Stimulated activated CD4-positive, alpha-beta T cell treated with anti-CD3 and anti-CD28 coated beads, Interleukin-4, amount 100 ng/mL, for 48 hours (primary cell): ENCODE results near the gene FERMT2.
"Not testable (repeated sequence)": the region's sequence is repeated elsewhere in the genome, so short reads cannot be mapped to it uniquely, and the experiment has no call there.

Experiments
- DNase-seq, 2 donors: peaks; one replicate each; pipeline ENCODE4 v3.0.0-alpha.2; 2020; ENCODE audit warnings: low read depth in 2 of 2

FERMT2 gene

DNA sequence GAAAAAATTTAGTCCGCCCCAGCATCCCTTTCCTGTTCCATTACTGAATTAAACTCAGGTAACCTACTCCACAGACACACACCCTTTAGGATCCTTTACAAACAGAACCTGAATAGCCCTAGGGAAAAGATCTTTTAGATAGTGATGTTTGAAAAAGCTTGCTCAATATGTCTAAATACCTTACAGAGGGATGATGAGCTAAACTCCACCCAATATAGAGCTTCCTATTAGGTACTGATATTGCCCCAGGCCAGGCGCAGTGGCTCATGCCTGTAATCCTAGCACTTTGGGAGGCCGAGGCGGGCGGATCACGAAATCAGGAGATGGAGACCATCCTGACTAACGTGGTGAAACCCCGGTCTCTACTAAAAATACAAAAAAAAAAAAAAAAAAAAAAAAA, 50.1 kb downstream of the FERMT2 start:
- no peak for DNase-seq

GRCh38 chr14:52898496-52898895, 52.4 kb downstream of the FERMT2 start:
- no peak for DNase-seq

GRCh38 chr14:52895000-52895399, 55.9 kb downstream of the FERMT2 start:
- DNase-seq: no peak

- no peak for DNase-seq
Observed at GRCh38 chr14:52891800-52892199, 59.0 kb downstream of the FERMT2 start.

DNA sequence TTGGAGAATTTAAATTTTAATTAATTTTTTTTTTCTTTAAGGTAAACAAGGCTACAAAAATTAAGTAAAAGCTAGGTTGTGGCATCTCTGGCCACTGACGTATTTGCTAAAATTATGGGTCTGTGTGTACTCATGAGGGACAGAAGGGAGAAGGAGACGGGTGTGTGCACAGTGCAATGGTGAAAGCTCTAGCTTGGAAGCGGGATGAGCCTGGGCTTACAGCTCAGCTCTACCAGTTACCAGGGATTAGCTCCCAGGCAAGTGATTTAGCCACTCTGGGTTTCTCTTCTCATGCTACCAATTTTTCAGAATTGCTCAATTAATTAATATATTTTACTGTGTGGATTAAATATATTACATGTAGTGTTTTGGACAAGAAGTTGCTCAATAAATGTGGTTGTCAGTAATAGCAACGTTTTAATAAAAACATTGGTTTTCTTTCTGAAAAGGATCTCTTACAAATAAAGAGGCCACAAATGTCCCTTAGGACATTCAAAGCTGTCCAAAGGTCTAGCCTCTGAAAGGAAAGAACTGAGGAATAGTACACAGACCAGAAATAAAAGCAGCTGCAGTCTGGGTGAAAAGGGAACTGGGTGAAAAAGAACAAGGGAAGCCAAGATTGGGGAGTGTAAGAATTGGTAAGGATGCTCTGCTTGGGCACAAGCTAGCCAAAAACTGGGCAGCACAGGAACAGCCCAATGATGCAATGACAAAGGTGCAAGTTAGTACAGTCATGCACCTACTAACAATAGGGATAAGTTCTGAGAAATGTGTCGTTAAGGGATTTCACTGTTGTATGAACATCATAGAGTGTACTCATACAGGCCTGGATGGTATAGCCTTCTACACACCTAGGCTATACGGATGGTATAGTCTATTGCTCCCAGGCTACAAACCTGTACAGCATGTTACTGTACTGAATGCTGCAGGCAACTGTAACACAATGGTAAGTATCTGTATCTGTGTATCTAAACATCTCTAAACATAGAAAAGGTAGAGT, 61.7 kb downstream of the FERMT2 start:
- no peak for DNase-seq

DNA sequence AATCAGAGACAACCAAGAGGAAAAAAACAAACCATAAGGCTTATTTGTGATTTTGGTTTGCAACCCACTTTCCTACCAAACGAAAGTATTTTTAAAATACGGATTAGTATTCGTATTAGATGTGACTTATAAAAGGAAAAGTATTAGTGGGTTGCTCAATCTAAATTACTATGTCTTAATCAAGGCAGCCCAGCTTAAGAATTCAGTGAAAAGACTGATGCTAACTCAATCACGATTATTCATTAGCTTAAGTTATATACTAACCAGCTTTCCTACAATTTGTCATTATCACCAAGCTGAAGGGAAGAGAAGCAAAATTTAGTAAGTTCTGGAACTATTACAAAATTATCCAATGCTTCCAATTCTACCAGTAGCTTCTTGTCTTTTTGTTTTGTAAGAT, 62.7 kb downstream of the FERMT2 start:
- no peak for DNase-seq

- no peak for DNase-seq
Observed at GRCh38 chr14:52885230-52885629, 65.6 kb downstream of the FERMT2 start.

DNA sequence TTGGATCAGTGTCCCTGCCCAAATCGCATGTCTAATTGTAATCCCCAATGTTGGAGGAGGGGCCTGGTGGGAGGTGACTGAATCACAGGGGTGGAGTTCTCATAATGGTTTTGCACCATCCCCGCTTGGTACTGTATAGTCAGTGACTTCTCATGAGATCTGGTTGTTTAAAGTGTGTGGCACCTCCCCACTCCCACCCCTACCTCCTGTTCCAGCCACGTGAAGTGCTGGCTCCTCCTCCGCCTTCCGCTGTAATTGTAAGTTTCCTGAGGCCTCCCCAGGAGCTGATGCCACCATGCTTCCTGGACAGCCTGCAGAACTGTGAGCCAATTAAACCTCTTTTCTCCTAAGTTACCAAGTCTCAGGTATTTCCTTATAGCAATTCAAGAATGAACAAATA, 67.2 kb downstream of the FERMT2 start:
- no peak for DNase-seq

DNA sequence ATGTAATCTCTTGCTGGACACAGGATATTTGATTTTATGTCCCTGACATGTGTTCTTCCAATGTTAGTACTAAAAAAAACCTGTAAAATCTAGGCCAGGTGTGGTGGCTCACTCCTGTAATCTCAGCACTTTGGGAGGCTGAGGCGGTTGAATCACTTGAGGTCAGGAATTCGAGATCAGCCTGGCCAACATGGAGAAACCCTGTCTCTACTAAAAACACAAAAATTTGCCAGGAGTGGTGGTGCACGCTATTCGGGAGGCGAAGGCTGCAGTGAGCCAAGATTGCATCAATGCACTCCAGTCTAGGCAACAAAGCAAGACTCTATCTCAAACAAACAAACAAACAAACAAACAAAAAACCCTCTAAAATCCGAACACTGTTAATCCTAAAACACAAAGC, 68.0 kb downstream of the FERMT2 start:
- no peak for DNase-seq

DNA sequence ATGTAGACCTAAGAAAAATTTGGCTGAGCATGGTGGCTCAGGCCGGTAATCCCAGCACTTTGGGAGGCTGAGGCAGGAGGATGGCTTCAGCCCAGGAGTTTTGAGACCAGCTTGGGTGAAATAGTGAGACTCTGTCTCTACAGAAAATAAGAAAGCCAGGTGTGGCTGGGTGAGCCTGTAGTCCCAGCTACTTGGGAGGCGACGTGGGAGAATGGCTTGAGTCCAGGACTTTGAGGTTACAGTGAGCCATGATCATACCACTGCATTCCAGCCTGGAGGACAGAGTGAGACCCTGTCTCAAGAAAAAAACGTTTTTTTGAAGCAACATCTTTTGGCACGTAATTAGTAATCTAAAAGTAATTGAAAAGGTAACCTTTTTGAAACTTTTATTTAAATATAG, 70.9 kb downstream of the FERMT2 start:
- no peak for DNase-seq

- no peak for DNase-seq
Observed at GRCh38 chr14:52878946-52879345, 71.9 kb downstream of the FERMT2 start.

DNA sequence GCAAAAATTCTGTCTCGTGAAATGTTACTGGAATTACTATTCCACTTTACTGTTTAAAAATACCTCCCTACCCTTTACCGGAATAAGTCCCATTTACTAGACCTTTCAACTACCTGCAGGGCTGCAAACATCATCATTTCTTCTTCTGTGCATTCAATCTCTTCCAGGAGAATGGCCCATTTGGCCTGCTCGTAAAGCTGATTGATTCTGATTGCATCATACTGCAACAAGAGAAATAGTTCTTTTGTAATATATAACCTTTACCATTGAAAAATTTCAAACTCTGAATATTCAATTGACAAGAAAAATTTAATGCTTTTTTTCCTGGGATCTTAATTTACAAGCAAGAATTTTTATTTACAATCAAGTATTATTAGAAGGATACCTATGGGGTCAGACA, 72.4 kb downstream of the FERMT2 start:
- no peak for DNase-seq

DNA sequence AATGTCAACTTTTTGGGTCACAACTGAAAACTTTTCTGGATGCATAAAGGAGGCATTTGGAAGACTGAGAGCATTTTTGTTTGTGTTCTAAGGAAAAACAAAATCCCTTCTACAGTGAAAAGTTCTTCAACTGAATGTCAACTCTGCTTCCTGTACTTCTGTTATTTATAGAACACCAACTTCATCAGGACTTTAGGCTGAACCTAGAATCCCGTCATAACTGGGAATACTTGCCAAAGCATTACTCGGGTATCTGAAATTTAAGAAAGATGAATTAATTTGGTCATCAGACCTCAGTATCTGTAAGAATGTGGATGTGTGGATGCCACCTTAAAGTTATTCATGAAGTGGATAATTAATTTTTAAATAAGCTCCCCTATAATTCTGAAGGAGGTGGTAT, 73.2 kb downstream of the FERMT2 start:
- no peak for DNase-seq

DNA sequence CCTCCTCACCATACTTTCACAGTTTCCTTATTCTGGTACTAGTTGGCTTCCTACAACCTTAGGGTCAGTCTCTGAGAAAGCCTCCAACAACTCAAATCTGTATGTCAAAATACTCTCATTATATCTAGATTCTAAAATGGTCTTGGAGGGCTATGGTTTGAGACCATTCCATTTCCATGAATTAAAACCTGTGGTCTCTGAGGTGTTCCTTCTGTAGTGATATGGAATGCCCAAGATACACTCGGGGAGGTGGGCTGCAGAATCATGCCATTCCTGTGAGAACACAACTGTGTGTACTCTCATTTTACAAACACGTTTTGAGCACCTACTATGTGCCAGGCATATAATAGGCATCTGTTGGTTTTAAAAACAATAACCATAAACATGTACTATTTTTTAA, 74.0 kb downstream of the FERMT2 start:
- no peak for DNase-seq

GRCh38 chr14:52876311-52876710, 74.5 kb downstream of the FERMT2 start:
- DNase-seq: no peak

GRCh38 chr14:52875707-52876106, 75.1 kb downstream of the FERMT2 start:
- DNase-seq: no peak

DNA sequence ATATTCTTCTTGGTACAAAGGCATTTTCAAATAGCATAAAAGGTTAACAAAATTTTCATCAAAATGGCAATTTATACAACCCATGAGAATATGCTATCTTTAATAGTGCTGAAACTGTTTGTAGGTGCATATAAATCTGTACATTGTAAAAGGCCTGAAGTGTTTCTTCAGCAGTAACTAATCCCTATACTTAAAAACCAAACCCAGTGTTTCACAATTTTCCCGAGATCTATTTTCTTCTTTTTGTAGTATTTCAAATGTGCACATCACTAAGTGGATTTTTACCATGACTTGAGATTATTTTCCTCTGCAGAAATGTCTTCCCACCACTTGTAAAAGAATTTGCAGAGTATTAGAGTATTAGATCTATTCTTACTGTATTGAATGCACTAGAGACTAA, 76.5 kb downstream of the FERMT2 start:
- no peak for DNase-seq

DNA sequence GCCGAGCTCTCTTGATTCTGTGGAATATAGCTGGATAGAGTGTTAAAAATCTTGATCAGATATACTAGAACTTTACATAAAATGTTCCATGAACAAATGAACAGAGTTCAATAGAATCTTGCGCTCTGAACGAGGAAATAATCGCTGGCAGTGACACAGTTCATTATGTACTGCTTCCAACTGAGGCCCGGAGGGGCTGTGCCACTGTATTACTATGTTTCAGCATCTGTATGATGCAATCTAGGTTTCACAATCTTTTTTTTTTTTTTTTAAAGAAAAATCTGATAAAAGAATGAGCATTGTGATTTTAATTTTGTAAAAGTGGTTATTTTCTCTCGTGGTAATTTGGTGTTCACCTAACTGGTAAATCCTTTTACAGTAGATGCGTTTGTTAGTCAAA, 77.2 kb downstream of the FERMT2 start:
- DNase-seq: no peak

- DNase-seq: no peak
Observed at GRCh38 chr14:52873065-52873464, 77.8 kb downstream of the FERMT2 start.

DNA sequence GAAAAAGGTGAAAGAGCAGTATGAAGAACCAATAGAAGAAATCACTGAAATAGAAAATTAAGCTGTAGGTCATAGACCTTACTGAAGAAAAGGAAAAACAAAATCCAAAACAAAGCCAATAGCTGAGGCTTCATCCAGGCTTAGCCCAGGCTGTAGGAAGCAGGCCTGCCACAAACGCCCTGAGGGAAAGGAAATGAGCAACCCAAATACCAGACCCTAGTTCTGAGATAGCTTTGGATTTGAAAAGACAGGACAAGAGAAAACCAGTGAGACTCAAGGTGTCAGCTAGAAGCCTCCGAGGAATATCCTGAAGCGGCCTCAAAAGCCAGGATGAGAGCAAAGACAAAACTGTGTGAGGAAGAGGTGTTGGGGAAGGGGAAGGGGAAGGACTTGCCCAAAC, 79.2 kb downstream of the FERMT2 start:
- no peak for DNase-seq

- DNase-seq: no peak
Observed at GRCh38 chr14:52868911-52869618, 81.8 kb downstream of the FERMT2 start.

- not testable (repeated sequence) for DNase-seq
Observed at GRCh38 chr14:52864893-52865292, 86.0 kb downstream of the FERMT2 start.

DNA sequence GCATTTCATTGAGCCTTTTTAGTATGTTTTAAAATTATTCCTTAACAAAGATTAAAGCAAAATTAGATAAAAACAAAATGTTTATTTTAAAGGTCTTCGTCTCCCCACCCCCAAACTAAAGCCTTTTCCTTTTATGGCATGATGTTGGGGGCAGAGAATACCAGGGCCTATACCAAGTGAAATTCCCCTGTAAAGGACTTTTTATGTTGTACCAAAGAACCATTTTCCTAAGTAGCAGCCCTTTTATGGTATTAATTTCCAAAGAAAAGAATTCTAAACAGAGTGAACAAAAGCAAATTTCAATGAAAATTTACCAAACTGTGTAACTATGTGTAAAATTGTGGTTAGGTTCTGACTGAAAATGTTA, 87.5 kb downstream of the FERMT2 start:
- DNase-seq: no peak
